Tibial nerve (tissue), 3 donors: ENCODE measurements around the gene DPH2.

Experiments
- CTCF ChIP-seq, 5 experiments: fragments of 200-600 bp in 3 of 5; fragments of 450-650 bp in 2 of 5; sonication (generic) in 3 of 5; IDR thresholded peaks; one replicate each; pipeline ENCODE4 v1.5.1; 2016 to 2019; ENCODE audit warnings: antibody characterized with exemption in 5 of 5, mild to moderate bottlenecking in 3 of 5, moderate library complexity in 2 of 5
- POLR2A ChIP-seq, 2 donors: fragments of 450-650 bp; IDR thresholded peaks; one replicate each; pipeline ENCODE4 v1.6.1; 2017; ENCODE audit warnings: antibody characterized with exemption in 2 of 2, mild to moderate bottlenecking in 2 of 2, moderate library complexity in 2 of 2

DNA sequence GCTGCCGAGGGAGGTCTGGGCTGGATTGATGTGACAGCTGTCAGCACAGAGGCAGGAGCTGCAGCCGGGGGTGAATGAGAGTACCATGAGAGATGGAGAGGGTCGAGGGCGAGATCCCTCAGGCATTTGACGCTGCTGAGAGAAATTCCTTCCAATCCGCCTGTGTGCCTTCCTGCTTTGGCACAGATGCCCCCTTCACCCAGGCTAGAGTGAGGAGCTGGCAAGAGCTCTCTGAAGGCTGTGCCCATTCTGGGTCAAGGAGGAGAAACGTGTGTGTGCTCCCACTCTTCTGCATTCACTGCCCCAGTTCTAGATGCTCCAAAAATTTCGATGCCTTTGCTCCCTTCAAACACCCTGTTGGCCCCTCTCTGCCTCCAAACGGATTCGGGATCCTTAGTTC is 31.4 kb upstream of the DPH2 start:
- no peak for TF ChIP-seq CTCF (IDR thresholded peaks at IDR 0.05)
- no peak for TF ChIP-seq POLR2A (IDR thresholded peaks at IDR 0.05)
